D341Med (cell line): Measurements from ENCODE around the gene SOHLH2.

Source experiments
- DNase-seq: peaks from one replicate; pipeline ENCODE4 v3.0.0; 2012; ENCODE audit warnings: low spot score

SOHLH2 gene

GRCh38 chr13:36183901-36184300, 30.5 kb downstream of the SOHLH2 start:
- no peak for DNase-seq

- no peak for DNase-seq
Observed at GRCh38 chr13:36175621-36176020, 38.7 kb downstream of the SOHLH2 start.

- no peak for DNase-seq
Observed at GRCh38 chr13:36174923-36175322, 39.4 kb downstream of the SOHLH2 start.

GRCh38 chr13:36173571-36174322, 40.6 kb downstream of the SOHLH2 start:
- DNase-seq: no peak

GRCh38 chr13:36166046-36166445, 48.3 kb downstream of the SOHLH2 start:
- no peak for DNase-seq

- DNase-seq: peak; percentile 60
Observed at GRCh38 chr13:36163809-36164308, 50.5 kb downstream of the SOHLH2 start.

GRCh38 chr13:36163286-36163685, 51.1 kb downstream of the SOHLH2 start:
- no peak for DNase-seq

- no peak for DNase-seq
Observed at GRCh38 chr13:36160297-36160696, 54.1 kb downstream of the SOHLH2 start.

GRCh38 chr13:36158611-36159010, 55.7 kb downstream of the SOHLH2 start:
- no peak for DNase-seq

- DNase-seq: no peak
Observed at GRCh38 chr13:36157480-36157879, 56.9 kb downstream of the SOHLH2 start.

GRCh38 chr13:36154567-36155291, 59.6 kb downstream of the SOHLH2 start:
- DNase-seq: no peak

GRCh38 chr13:36151591-36151990, 62.8 kb downstream of the SOHLH2 start:
- DNase-seq: no peak

GRCh38 chr13:36148446-36148845, 65.9 kb downstream of the SOHLH2 start:
- DNase-seq: no peak

GRCh38 chr13:36147330-36147729, 67.0 kb downstream of the SOHLH2 start:
- no peak for DNase-seq

GRCh38 chr13:36146511-36147269, 67.7 kb downstream of the SOHLH2 start:
- no peak for DNase-seq

- no peak for DNase-seq
Observed at GRCh38 chr13:36143738-36144137, 70.6 kb downstream of the SOHLH2 start.

GRCh38 chr13:36142735-36143134, 71.6 kb downstream of the SOHLH2 start:
- no peak for DNase-seq

GRCh38 chr13:36135876-36136275, 78.5 kb downstream of the SOHLH2 start:
- no peak for DNase-seq

GRCh38 chr13:36134632-36135031, 79.7 kb downstream of the SOHLH2 start:
- no peak for DNase-seq

- DNase-seq: no peak
Observed at GRCh38 chr13:36133950-36134626, 80.3 kb downstream of the SOHLH2 start.

- DNase-seq: no peak
Observed at GRCh38 chr13:36132376-36132775, 82.0 kb downstream of the SOHLH2 start.

GRCh38 chr13:36131931-36132297, 82.4 kb downstream of the SOHLH2 start:
- DNase-seq: no peak
